Posterior cingulate gyrus (tissue), 11 donors: Measurements from ENCODE around the gene NPAS3.

ENCODE experiments used
- DNase-seq, 10 donors: peaks; one replicate each; pipeline versions ENCODE4 v3.0.0 to v3.0.0-alpha.2; 2020 to 2021; ENCODE audit warnings: mixed read lengths in 3 of 10
- intact Hi-C: fragments of 100-400 bp; cut with DNase I; formaldehyde crosslinking; loops from one replicate; pipeline ENCODE4 v1.15.1; 2023

The NPAS3 gene

GRCh38 chr14:33350366-33350990 is 411.8 kb downstream of the NPAS3 start:
- intact Hi-C loops: no loop called here
- DNase-seq: no peak

GRCh38 chr14:33352821-33353220 is 414.1 kb downstream of the NPAS3 start:
- no peak for DNase-seq
- intact Hi-C loops: no loop called here

GRCh38 chr14:33356181-33356580 is 417.5 kb downstream of the NPAS3 start:
- intact Hi-C loops: loop anchor here (5.0 kb wide), 1 partner anchor 419 kb away; the partner anchor contains the start of gene NPAS3
- no peak for DNase-seq

GRCh38 chr14:33357225-33358010 is 418.7 kb downstream of the NPAS3 start:
- DNase-seq: peak in 7 of 10 donors; percentile 14 to 87 (median 30)
- intact Hi-C loops: loop anchor here (5.0 kb wide), 1 partner anchor 420 kb away; the partner anchor contains the start of gene NPAS3

DNA sequence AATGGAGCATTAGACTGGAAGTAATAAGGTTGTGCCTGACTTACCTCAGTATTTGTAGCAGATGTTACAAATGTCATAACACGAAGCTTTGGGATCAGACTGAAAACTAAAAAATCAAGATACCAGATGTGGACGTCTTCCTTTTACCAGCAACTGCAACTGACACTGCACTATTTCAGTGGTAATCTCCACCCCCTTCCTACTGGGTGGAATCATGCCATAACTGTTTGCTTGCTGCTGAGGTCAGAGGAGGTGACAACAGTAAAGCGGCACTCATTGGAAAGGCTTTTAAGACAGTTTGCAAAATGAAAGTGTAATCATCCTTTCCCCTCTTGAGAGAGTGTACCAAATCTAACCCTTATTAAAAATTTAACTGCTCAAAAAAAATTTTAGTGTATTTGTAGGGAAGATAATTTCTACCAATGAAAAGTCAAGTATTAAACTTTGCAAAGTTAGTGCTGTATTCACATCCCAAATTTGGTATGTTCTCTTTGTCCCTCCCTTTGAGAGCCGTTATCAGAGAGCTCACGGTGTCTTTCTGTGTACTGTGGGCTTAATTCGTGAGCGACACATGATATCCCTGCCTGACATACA is 420.7 kb downstream of the NPAS3 start:
- DNase-seq: no peak
- intact Hi-C loops: loop anchor here (5.0 kb wide), 1 partner anchor 422 kb away; the partner anchor contains the start of gene NPAS3

DNA sequence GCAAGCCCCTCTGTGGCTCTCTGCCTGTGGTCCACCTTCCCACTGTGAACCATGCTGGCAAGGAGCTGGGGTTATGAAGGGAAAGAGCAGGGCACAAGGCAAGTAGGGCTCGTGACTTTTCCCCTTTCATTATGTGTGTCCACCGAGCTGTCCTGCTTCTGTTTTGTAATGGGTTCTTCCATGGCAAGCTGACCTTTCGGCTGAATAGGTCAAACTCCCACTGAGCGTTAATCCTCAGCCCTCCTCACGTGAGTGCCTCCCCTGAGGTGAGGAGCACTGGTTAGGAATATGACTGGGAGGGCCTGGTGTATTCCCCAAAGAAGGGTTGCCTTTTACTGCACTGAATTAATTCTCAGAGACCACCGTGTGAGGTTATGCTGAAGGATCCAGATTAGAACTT is 424.3 kb downstream of the NPAS3 start:
- DNase-seq: no peak
- intact Hi-C loops: no loop called here

DNA sequence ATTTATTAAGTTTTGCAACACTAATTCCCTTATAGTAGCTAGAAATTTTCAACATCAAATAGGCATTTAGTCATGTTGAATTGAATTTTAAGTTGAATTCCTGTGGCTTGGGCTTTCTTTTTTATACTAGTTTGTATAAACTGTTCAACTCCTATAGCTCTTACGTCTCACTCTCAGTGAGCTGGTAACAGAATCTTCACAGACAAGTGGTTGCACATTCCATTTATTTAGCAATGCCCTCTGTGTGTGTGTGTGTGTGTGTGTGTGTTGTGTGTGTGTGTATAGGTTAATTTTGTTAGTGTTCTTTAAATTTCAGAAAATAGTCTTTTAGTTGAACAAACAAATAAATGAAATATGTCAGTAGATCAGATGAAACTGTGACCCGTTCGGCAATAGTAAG is 425.0 kb downstream of the NPAS3 start:
- no peak for DNase-seq
- intact Hi-C loops: no loop called here

- DNase-seq: peak in 4 of 10 donors; percentile 12 to 50 (median 26)
- intact Hi-C loops: no loop called here
Observed at GRCh38 chr14:33364466-33364865, 425.8 kb downstream of the NPAS3 start.

DNA sequence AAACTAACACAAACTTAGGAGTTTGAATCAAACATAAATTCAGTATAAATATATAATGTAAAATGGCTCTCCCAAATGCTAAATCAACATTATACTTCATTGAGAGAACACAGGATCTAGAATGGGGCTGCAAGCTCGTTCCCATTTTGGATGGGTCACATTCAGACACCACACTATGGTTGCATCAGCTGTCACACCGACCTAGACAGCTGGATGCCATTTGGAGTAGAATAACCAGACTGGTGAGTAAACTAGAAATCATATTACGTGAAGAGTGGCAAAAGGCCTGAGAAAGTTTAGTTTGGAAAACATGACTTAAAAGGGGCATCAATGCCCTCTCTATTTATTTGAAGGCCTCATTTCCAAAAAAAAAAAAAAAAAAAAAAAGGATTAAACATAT is 430.4 kb downstream of the NPAS3 start:
- intact Hi-C loops: no loop called here

GRCh38 chr14:33369972-33370371 is 431.3 kb downstream of the NPAS3 start:
- DNase-seq: no peak
- intact Hi-C loops: no loop called here

More for the DNA sequence above, 430.4 kb downstream of the NPAS3 start:
- no peak for DNase-seq

DNA sequence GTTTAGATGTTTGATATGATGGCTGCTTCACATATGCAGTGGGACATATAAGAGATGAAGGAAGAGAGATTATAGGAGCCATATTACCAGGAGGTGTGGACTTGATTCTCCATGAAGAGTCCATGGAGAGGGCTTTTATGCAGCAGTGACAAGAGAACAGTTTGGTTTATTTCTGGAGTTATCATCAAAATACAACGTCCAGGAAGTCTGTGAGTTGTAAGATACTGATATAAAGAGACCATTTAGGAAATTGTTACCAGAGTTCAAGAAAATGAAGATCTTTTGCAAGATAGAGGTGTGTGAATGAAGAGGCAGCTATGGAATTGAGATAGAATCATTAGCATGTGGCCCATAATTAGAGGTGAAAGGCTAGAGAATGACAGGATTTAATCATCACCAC is 431.7 kb downstream of the NPAS3 start:
- no peak for DNase-seq

DNA sequence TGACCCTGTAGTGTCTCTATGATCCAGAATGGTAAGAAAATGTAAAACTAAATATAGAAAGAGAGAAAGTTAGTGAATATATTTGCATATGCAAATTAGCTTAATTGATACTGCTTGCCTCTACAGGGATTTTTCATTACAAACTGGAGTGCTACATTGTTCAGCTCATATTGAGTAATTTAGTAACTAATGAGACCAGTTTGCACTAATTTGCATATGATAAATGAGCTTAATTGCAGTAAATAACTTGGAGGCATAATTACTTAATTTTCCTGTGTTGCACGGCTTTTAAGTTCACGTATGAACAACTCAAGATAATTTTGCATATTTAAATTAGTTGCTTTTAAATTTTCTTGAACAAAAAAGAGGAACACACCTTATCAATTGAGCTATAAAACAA is 436.5 kb downstream of the NPAS3 start:
- intact Hi-C loops: no loop called here
- DNase-seq: no peak

More for the DNA sequence above, 431.7 kb downstream of the NPAS3 start:
- intact Hi-C loops: no loop called here

- no peak for DNase-seq
- intact Hi-C loops: no loop called here
Observed at GRCh38 chr14:33375786-33376185, 437.1 kb downstream of the NPAS3 start.

DNA sequence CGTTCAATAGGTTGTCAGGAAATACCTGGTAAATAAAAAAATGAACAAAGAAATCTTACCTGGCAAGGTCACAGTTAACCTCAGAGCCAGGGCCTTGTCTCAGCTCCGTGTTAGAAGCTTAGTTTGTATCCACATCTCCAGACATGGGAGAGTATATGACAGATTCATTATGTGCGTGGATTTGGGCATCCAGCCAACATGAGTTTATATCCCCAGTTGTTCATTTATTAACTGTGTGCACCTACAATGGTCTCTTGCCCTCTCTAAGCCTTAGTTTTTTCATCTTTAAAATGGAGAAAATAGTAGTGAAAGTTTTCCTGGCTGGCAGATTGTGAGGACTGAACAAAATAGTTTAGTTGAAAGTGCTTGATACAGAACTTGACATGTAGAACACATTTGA is 437.8 kb downstream of the NPAS3 start:
- no peak for DNase-seq

DNA sequence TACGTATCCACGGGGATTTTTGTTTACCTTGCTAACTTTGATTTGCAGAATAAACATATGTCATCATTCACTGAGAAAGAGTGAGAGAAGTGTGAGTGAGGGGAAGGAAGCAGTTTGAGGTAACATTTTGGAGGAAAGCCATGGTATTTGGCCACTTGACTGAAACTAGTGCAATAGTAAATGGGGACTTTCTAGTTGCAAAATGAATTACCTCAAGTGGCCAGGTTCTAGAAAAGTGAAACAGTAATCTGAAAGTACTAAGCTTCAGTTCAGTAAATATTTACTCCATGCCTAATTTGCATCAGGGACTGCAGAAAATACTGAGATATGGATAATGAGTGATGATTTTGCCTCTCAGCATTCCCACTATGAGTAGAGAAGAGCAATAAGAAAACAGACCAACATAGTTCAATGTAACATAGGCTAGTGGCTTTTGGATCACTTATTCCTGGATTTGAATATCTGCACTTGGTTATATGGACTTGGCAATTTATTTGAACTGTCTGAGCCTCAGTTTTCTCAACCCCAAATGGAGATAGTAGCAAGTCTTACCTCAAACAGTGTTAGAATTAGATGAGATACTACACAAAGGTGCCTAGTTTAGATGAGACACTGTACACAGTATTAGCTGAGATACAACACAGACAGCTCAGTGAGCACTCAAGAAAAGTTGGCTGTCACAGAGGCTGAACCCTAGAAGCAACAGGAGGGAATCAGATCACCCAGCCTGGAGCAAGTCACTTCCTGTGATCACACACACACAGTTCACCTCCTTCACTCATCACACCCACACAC is 439.1 kb downstream of the NPAS3 start:
- no peak for DNase-seq

More for the DNA sequence above, 437.8 kb downstream of the NPAS3 start:
- intact Hi-C loops: no loop called here

DNA sequence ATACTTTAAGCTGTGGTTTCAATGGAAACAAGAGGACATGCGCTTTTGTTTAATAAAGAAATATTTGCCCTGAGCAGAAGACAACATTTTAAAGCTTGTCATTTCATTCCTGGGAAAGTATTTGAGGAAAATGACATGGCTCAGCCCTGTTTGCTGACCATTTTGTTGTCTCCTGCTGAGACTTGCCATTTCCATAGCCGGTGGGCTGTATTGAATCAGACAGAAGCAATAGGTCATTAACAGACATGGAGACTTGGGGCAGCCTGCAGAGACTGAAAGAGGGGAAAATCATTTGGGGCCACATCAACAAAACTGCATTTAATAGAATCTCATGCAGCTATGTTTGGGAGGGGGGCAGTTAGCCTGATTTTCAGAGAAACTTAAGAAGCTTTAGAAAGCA is 443.0 kb downstream of the NPAS3 start:
- DNase-seq: no peak
- intact Hi-C loops: no loop called here

More for the DNA sequence above, 439.1 kb downstream of the NPAS3 start:
- intact Hi-C loops: no loop called here

- intact Hi-C loops: no loop called here
- DNase-seq: no peak
Observed at GRCh38 chr14:33386140-33386539, 447.5 kb downstream of the NPAS3 start.

- intact Hi-C loops: no loop called here
- DNase-seq: no peak
Observed at GRCh38 chr14:33386781-33387180, 448.1 kb downstream of the NPAS3 start.

GRCh38 chr14:33390335-33390734 is 451.7 kb downstream of the NPAS3 start:
- no peak for DNase-seq
- intact Hi-C loops: no loop called here

GRCh38 chr14:33393231-33393894 is 454.7 kb downstream of the NPAS3 start:
- no peak for DNase-seq
- intact Hi-C loops: no loop called here
